Measurements from ENCODE around the gene PARM1. TPM values are rescaled to one million over a fixed set of nuclear protein-coding genes. Genes with fewer than 3 reads are reported as not detected.

Gene PARM1
- total and polyA plus RNA-seq, 2 experiments from 2014 or later, result 0.14 TPM; not detected in 1

- no peak for TF ChIP-seq EZH2 (IDR thresholded peaks at IDR 0.05; ENCODE audit: insufficient read depth, poor library complexity, severe bottlenecking)
- Histone ChIP-seq H3K36me3 (ENCODE audit: low read depth) (no peaks in the 10 kb centered on the region), H3K9me3 (ENCODE audit: low read depth) (no peaks in the 10 kb centered on the region), H4K20me1 (ENCODE audit: insufficient read depth) (no peaks in the 10 kb centered on the region), H3K9me2 (ENCODE audit: insufficient read depth) (no peaks in the 10 kb centered on the region), H3K4me1 (ENCODE audit: insufficient read depth) (no peaks in the 10 kb centered on the region), H3K9ac (no peak overlapping the region), H3K4me2 (ENCODE audit: unreplicated experiment) (no peak overlapping the region), H3F3A (ENCODE audit: insufficient read depth) (no peaks in the 10 kb centered on the region), H3K4me3 (no peak overlapping the region), H3K79me2 (ENCODE audit: insufficient read depth) (no peaks in the 10 kb centered on the region), H3K27me3 (replicated peaks; ENCODE audit: insufficient read depth) (no peaks in the 10 kb centered on the region), H2AFZ (no peak overlapping the region), H3K27ac (no peak overlapping the region)
- no peak for DNase-seq
- in situ Hi-C loops (cut with MboI), result no loop called here
Observed at GRCh38 chr4:75065909-75066308, 133.0 kb downstream of the PARM1 start.

DNA sequence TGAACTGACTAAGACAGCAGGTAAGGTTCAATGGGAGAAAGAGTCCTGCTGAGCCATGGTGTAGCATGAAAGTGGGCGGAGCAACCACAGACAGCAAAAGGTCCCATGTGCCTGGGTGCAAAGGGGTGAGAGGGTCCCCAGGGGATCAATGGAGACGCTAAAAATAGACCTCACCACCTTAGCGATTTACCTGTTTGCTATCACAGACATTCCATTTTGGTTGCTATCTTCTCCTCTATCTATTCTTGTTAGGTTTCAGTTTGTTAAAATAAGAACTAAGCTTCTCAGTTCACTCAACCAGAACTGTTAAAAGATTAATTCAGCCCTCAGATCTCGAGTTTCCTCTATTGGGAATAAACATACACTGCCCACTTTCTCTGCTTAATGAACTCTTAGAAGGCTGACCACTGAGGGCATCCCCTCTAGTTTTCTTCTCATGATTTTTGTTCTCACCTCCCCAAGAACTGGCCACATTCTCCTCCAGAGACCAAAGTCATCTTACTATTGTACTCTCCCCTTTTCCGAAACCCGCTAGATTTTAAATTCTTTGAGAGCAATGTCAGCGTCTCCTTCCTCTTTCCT is 136.7 kb downstream of the PARM1 start:
- no peak overlapping the region for H2AFZ ChIP-seq
- no peaks in the 10 kb centered on the region for H4K20me1 ChIP-seq (ENCODE audit: insufficient read depth)
- H3K79me2 ChIP-seq (ENCODE audit: insufficient read depth), result no peaks in the 10 kb centered on the region
- no peaks in the 10 kb centered on the region for H3K9me3 ChIP-seq (ENCODE audit: low read depth)
- DNase-seq, result no peak
- in situ Hi-C loops (cut with MboI), result no loop called here
- no peaks in the 10 kb centered on the region for H3K27me3 ChIP-seq (replicated peaks; ENCODE audit: insufficient read depth)
- no peaks in the 10 kb centered on the region for H3K9me2 ChIP-seq (ENCODE audit: insufficient read depth)
- no peaks in the 10 kb centered on the region for H3K36me3 ChIP-seq (ENCODE audit: low read depth)
- no peaks in the 10 kb centered on the region for H3F3A ChIP-seq (ENCODE audit: insufficient read depth)
- TF ChIP-seq EZH2 (IDR thresholded peaks at IDR 0.05; ENCODE audit: insufficient read depth, poor library complexity, severe bottlenecking) (no peak), EZH2phosphoT487 (IDR thresholded peaks at IDR 0.05; ENCODE audit: insufficient read depth, low read depth) (no peak)
- H3K4me3 ChIP-seq, result no peak overlapping the region
- 27% methylated on average over 7 of the region's 7 CpGs for WGBS, 2 experiments (ENCODE audit: low coverage in 1 of 2, low lambda C conversion rate in 2 of 2, missing lambda C conversion rate in 2 of 2)
- H3K4me1 ChIP-seq (ENCODE audit: insufficient read depth), result no peaks in the 10 kb centered on the region
- H3K9ac ChIP-seq, result no peak overlapping the region
- no peak overlapping the region for H3K4me2 ChIP-seq (ENCODE audit: unreplicated experiment)
- H3K27ac ChIP-seq, result no peak overlapping the region

DNA sequence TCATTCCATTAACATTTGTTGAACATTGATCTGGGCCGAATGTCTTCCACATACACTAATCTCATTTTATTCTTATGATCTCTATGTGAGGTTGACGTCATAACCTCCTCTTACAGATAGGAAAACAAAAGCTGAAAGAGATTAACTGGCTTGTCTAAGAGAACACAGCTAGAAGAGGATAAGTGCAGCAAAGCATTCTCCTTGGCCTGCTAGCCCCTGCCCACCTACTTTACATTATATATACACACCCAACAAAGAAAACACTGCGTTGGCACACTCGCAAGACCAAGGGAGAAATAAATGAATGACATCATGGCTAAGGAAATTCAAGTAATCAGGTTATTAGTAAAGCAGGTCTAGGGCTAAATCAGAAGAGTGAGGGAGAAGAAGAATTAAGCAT is 138.4 kb downstream of the PARM1 start:
- no peak for TF ChIP-seq EZH2 (IDR thresholded peaks at IDR 0.05; ENCODE audit: insufficient read depth, poor library complexity, severe bottlenecking)
- no peak for TF ChIP-seq EZH2phosphoT487 (IDR thresholded peaks at IDR 0.05; ENCODE audit: insufficient read depth, low read depth)
- Histone ChIP-seq H3K27ac (no peak overlapping the region), H3K36me3 (ENCODE audit: low read depth) (no peaks in the 10 kb centered on the region), H3K79me2 (ENCODE audit: insufficient read depth) (no peaks in the 10 kb centered on the region), H3F3A (ENCODE audit: insufficient read depth) (no peaks in the 10 kb centered on the region), H3K9me3 (ENCODE audit: low read depth) (no peaks in the 10 kb centered on the region), H3K4me1 (ENCODE audit: insufficient read depth) (no peaks in the 10 kb centered on the region), H3K4me2 (ENCODE audit: unreplicated experiment) (no peak overlapping the region), H2AFZ (no peak overlapping the region), H3K27me3 (replicated peaks; ENCODE audit: insufficient read depth) (no peaks in the 10 kb centered on the region), H4K20me1 (ENCODE audit: insufficient read depth) (no peaks in the 10 kb centered on the region), H3K4me3 (no peak overlapping the region), H3K9ac (no peak overlapping the region), H3K9me2 (ENCODE audit: insufficient read depth) (no peaks in the 10 kb centered on the region)
- 12 to 17% methylated on average over 4 of the region's 4 CpGs for WGBS, 2 experiments (ENCODE audit: low coverage in 1 of 2, low lambda C conversion rate in 2 of 2, missing lambda C conversion rate in 2 of 2)
- in situ Hi-C loops (cut with MboI), result no loop called here
- DNase-seq, result no peak

GRCh38 chr4:75080888-75081287 is 148.0 kb downstream of the PARM1 start:
- Histone ChIP-seq H3K9ac (no peak overlapping the region), H3K27ac (no peak overlapping the region), H3K27me3 (replicated peaks; ENCODE audit: insufficient read depth) (no peaks in the 10 kb centered on the region), H3K36me3 (ENCODE audit: low read depth) (no peaks in the 10 kb centered on the region), H2AFZ (no peak overlapping the region), H3K4me1 (ENCODE audit: insufficient read depth) (no peaks in the 10 kb centered on the region), H3K4me2 (ENCODE audit: unreplicated experiment) (no peak overlapping the region), H3F3A (ENCODE audit: insufficient read depth) (no peaks in the 10 kb centered on the region), H3K4me3 (no peak overlapping the region), H3K9me2 (ENCODE audit: insufficient read depth) (no peaks in the 10 kb centered on the region), H3K9me3 (ENCODE audit: low read depth) (no peaks in the 10 kb centered on the region), H4K20me1 (ENCODE audit: insufficient read depth) (no peaks in the 10 kb centered on the region), H3K79me2 (ENCODE audit: insufficient read depth) (no peaks in the 10 kb centered on the region)
- TF ChIP-seq EZH2phosphoT487 (IDR thresholded peaks at IDR 0.05; ENCODE audit: insufficient read depth, low read depth), result no peak
- no peak for TF ChIP-seq EZH2 (IDR thresholded peaks at IDR 0.05; ENCODE audit: insufficient read depth, poor library complexity, severe bottlenecking)
- DNase-seq, result no peak
- in situ Hi-C loops (cut with MboI), result no loop called here
- WGBS, 2 experiments (ENCODE audit: low coverage in 1 of 2, low lambda C conversion rate in 2 of 2, missing lambda C conversion rate in 2 of 2), result 7 to 15% methylated on average over 2 of the region's 2 CpGs

DNA sequence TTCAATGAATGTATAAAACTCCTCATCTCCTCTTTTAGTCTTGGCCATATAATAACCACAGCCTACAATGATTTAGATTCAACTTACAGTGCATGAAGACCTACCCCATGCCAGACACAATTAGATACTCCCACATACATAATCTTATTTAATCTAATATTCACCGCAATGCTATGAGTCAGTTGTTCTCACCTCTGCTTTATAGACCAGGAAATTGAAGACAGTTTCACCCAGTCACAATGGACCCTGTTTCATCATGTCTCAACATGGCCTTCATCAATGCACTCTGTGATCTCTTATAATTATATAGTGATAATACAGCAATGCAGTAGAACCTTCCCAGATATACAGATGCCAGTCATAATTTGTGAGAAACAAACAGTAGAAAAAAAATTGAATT is 148.6 kb downstream of the PARM1 start:
- Histone ChIP-seq H3K4me2 (ENCODE audit: unreplicated experiment) (no peak overlapping the region), H3K9me3 (ENCODE audit: low read depth) (no peaks in the 10 kb centered on the region), H3K79me2 (ENCODE audit: insufficient read depth) (no peaks in the 10 kb centered on the region), H3K9ac (no peak overlapping the region), H3K27ac (no peak overlapping the region), H3K4me3 (no peak overlapping the region), H3F3A (ENCODE audit: insufficient read depth) (no peaks in the 10 kb centered on the region), H3K27me3 (replicated peaks; ENCODE audit: insufficient read depth) (no peaks in the 10 kb centered on the region), H3K9me2 (ENCODE audit: insufficient read depth) (no peaks in the 10 kb centered on the region), H2AFZ (no peak overlapping the region), H3K4me1 (ENCODE audit: insufficient read depth) (no peaks in the 10 kb centered on the region), H3K36me3 (ENCODE audit: low read depth) (no peaks in the 10 kb centered on the region), H4K20me1 (ENCODE audit: insufficient read depth) (no peaks in the 10 kb centered on the region)
- DNase-seq, result no peak
- TF ChIP-seq EZH2 (IDR thresholded peaks at IDR 0.05; ENCODE audit: insufficient read depth, poor library complexity, severe bottlenecking) (no peak), EZH2phosphoT487 (IDR thresholded peaks at IDR 0.05; ENCODE audit: insufficient read depth, low read depth) (no peak)
- WGBS, 2 experiments (ENCODE audit: low coverage in 1 of 2, low lambda C conversion rate in 2 of 2, missing lambda C conversion rate in 2 of 2), result 8 to 10% methylated on average over 1 of the region's 1 CpG
- in situ Hi-C loops (cut with MboI), result no loop called here
